Endothelial cell of umbilical vein (primary cell): ENCODE measurements around the gene BMERB1. TPM values are rescaled to one million over a fixed set of nuclear protein-coding genes. Genes with fewer than 3 reads are reported as not detected.

ENCODE experiments used
- BruUV-seq: library from RNA; stranded (reverse); fragments of 400-500 nt; replicated peaks from 2 replicates; lab custom pipeline; 2021; lab: Mats Ljungman, UMichigan
- CTCF ChIA-PET: fragments of 300-600, 350-600 bp; sonication (Branson Sonifier 250); formaldehyde crosslinking; loops from one replicate; lab custom pipeline; 2021; ENCODE audit warnings: antibody characterized with exemption, inconsistent platforms; lab: Charles Lee
- POLR2A ChIA-PET: fragments of 300-600, 350-600 bp; sonication (Branson Sonifier 250); formaldehyde crosslinking; loops from one replicate; lab custom pipeline; 2021; ENCODE audit warnings: antibody characterized with exemption, inconsistent platforms; lab: Charles Lee
- DNase-seq: peaks from one replicate; pipeline ENCODE4 v3.0.0-alpha.2; 2011; ENCODE audit warnings: low read depth, low spot score
- FAIRE-seq: peaks from 2 replicates; lab custom pipeline; 2011; peaks lifted over from hg19 to GRCh38; lab: Jason Lieb, UNC
- H2AFZ ChIP-seq: 2 replicates; pipeline ENCODE4 v1.6.0; 2012; ENCODE audit warnings: low read depth, low read length, control low read depth, inconsistent platforms
- H3K27ac ChIP-seq: 2 replicates; pipeline ENCODE4 v1.5.1; 2011; ENCODE audit warnings: low read depth, mild to moderate bottlenecking, control low read depth, low read length, moderate library complexity; ENCODE audit not compliant: insufficient read depth
- H3K27me3 ChIP-seq, 2 experiments: 2 replicates each; pipeline versions ENCODE4 v1.6.0 to v1.6.1; 2011; ENCODE audit warnings: low read length in 2 of 2, mixed read lengths in 1 of 2; ENCODE audit not compliant: control insufficient read depth in 2 of 2, insufficient read depth in 2 of 2
- H3K36me3 ChIP-seq, 2 experiments: 2 replicates in 1 of 2; 3 replicates in 1 of 2; pipeline ENCODE4 v1.5.1; 2011; ENCODE audit warnings: low read length in 2 of 2, mild to moderate bottlenecking in 1 of 2, moderate library complexity in 1 of 2; ENCODE audit not compliant: control insufficient read depth in 2 of 2, insufficient read depth in 2 of 2; ENCODE audit errors: extremely low read depth in 1 of 2
- H3K4me1 ChIP-seq: 3 replicates; pipeline ENCODE4 v1.5.1; 2011; ENCODE audit warnings: mild to moderate bottlenecking, low read length; ENCODE audit not compliant: control insufficient read depth, insufficient read depth; ENCODE audit errors: extremely low read depth
- H3K4me2 ChIP-seq: 2 replicates; pipeline ENCODE4 v1.6.1; 2011; ENCODE audit warnings: low read length, control low read depth, mixed read lengths; ENCODE audit not compliant: insufficient read depth
- H3K4me3 ChIP-seq, 3 experiments: fragments of 200-600 bp in 1 of 3; sonication (generic), shearing (Covaris generic) in 1 of 3; replicated peaks in 1 of 3; 2 replicates each; pipeline ENCODE4 v1.5.1; 2011 to 2016; ENCODE audit warnings: control low read depth in 3 of 3, low read length in 3 of 3, mild to moderate bottlenecking in 2 of 3, inconsistent platforms in 1 of 3, low read depth in 1 of 3, moderate library complexity in 1 of 3; ENCODE audit not compliant: insufficient read depth in 1 of 3
- H3K79me2 ChIP-seq: 2 replicates; pipeline ENCODE4 v1.6.0; 2012; ENCODE audit warnings: low read length, inconsistent platforms; ENCODE audit not compliant: control insufficient read depth, insufficient read depth
- H3K9ac ChIP-seq: replicated peaks from 2 replicates; pipeline ENCODE3; 2011; ENCODE audit warnings: low read length, control low read depth; ENCODE audit not compliant: insufficient read depth; ENCODE audit errors: extremely low read depth
- H3K9me1 ChIP-seq: replicated peaks from 3 replicates; pipeline ENCODE4 v1.6.0; 2011; ENCODE audit warnings: mild to moderate bottlenecking, low read length; ENCODE audit not compliant: control insufficient read depth, insufficient read depth; ENCODE audit errors: extremely low read depth
- H3K9me3 ChIP-seq: replicated peaks from 2 replicates; pipeline ENCODE4 v1.5.1; 2012; ENCODE audit warnings: low read length, inconsistent platforms; ENCODE audit not compliant: control insufficient read depth, insufficient read depth
- H4K20me1 ChIP-seq: replicated peaks from 2 replicates; pipeline ENCODE3; 2011; ENCODE audit warnings: mild to moderate bottlenecking, low read length; ENCODE audit not compliant: control insufficient read depth, insufficient read depth; ENCODE audit errors: extremely low read depth
- CTCF ChIP-seq, 2 donors: IDR thresholded peaks; 1 replicate in 1 of 2; 2 replicates in 1 of 2; pipeline ENCODE4 v1.5.1; 2011; ENCODE audit warnings: low read length in 2 of 2, mild to moderate bottlenecking in 2 of 2, moderate library complexity in 2 of 2, control low read depth in 1 of 2, inconsistent platforms in 1 of 2, low read depth in 1 of 2; ENCODE audit not compliant: insufficient read depth in 1 of 2; ENCODE audit errors: extremely low read depth in 1 of 2
- EZH2 ChIP-seq: IDR thresholded peaks from 2 replicates; pipeline ENCODE4 v1.6.1; 2012; ENCODE audit warnings: borderline replicate concordance, low read depth, mild to moderate bottlenecking, moderate library complexity, low read length, inconsistent platforms; ENCODE audit not compliant: severe bottlenecking
- FOS ChIP-seq: IDR thresholded peaks from 2 replicates; pipeline ENCODE4 v1.6.1; 2011; ENCODE audit warnings: mild to moderate bottlenecking, low read length, moderate library complexity, borderline replicate concordance; ENCODE audit not compliant: insufficient read depth
- GATA2 ChIP-seq: IDR thresholded peaks from 2 replicates; pipeline ENCODE4 v1.7.0; 2011; ENCODE audit warnings: low read depth, mild to moderate bottlenecking, moderate library complexity, mixed read lengths, low read length; ENCODE audit not compliant: insufficient read length, insufficient read depth
- JUN ChIP-seq: IDR thresholded peaks from 2 replicates; pipeline ENCODE4 v1.6.1; 2011; ENCODE audit warnings: borderline replicate concordance, low read depth; ENCODE audit not compliant: insufficient read length, insufficient read depth
- MAX ChIP-seq: IDR thresholded peaks from 2 replicates; pipeline ENCODE4 v1.6.1; 2011; ENCODE audit not compliant: insufficient read depth, insufficient read length
- MYC ChIP-seq: IDR thresholded peaks from one replicate; pipeline ENCODE4 v1.6.1; 2011; ENCODE audit warnings: mild to moderate bottlenecking, low read depth, low read length
- dilution Hi-C: fragments of 300-500 bp; cut with MboI; formaldehyde crosslinking; loops from one replicate; pipeline ENCODE4 v1.15.0; 2019; ENCODE audit warnings: low sequenced_read_pairs; ENCODE audit not compliant: extremely low pct_ligation_motif_present
- intact Hi-C: fragments of 100-400 bp; cut with micrococcal nuclease; formaldehyde crosslinking; loops from one replicate; pipeline ENCODE4 v1.10.0; 2022
- polyA plus RNA-seq, 4 experiments: library from polyadenylated mRNA; depleted of rRNA in 3 of 4; stranded (reverse) in 3 of 4; unstranded in 1 of 4; fragments of >200 nt; gene quantifications; 2 replicates each; pipeline versions ENCODE4 v1.2.1 to v1.2.3, GENCODE V29; 2011 to 2012; ENCODE audit warnings: missing spikeins in 1 of 4
- total RNA-seq: library from RNA; stranded (reverse); gene quantifications from 2 replicates; pipeline ENCODE4 v1.2.3, GENCODE V29; 2021

BMERB1 gene
- total and polyA plus RNA-seq, 2 donors (not counting 3 experiments of a cell fraction or from before 2014, with no cell fraction given): 14.1 to 17.4 TPM

- POLR2A ChIA-PET: no interaction called here
- no peaks in the 10 kb centered on the region for H3K4me1 ChIP-seq
- H3K4me3 ChIP-seq: no peak overlapping the region
- DNase-seq (no peak), FAIRE-seq (no peak)
- no peaks in the 10 kb centered on the region for H4K20me1 ChIP-seq
- no peak overlapping the region for H3K27ac ChIP-seq
- H3K9me1 ChIP-seq: no peaks in the 10 kb centered on the region
- CTCF ChIA-PET: interaction anchor here (9.0 kb wide), 1 partner anchor 128 kb away, joined by 161 read pairs; no protein-coding TSS in a partner anchor
- H3K9me3 ChIP-seq: no peaks in the 10 kb centered on the region
- intact Hi-C loops (no loop called here), dilution Hi-C loops (no loop called here)
- H3K36me3 ChIP-seq: no peaks in the 10 kb centered on the region
- no peak overlapping the region for H3K4me2 ChIP-seq
- H3K27me3 ChIP-seq: peaks cover 0 to 4% of the 10 kb centered on the region in 2 experiments
- no TSS peak for BruUV-seq
- H2AFZ ChIP-seq: no peak overlapping the region
- H3K79me2 ChIP-seq: no peaks in the 10 kb centered on the region
- TF ChIP-seq CTCF (IDR thresholded peaks at IDR 0.05; ENCODE audit: extremely low read depth in 1 of 2, insufficient read depth in 1 of 2, low read depth in 1 of 2, low read length in 2 of 2): no peak
- no peak for TF ChIP-seq JUN
- TF ChIP-seq MYC: no peak
- no peak for TF ChIP-seq FOS
- no peak for TF ChIP-seq MAX
- no peak for TF ChIP-seq EZH2
- no peak for TF ChIP-seq GATA2
- no peak overlapping the region for H3K9ac ChIP-seq
These were observed 12.2 kb upstream of the BMERB1 start for GRCh38 chr16:15422222-15422621.
